ENCODE results near the gene SPAG16.

GRCh38 chr2:214410918-214411554 lies 1126.8 kb downstream of the SPAG16 start, which contains the start of gene VWC2L:
- TF ChIP-seq ZNF292 (tag by site-specific recombination; IDR thresholded peaks at IDR 0.05; ENCODE audit: borderline replicate concordance, low read depth), result no peak
- TF ChIP-seq ZFP3 (tag by site-specific recombination; IDR thresholded peaks at IDR 0.05; ENCODE audit: low read depth), result no peak
- TF ChIP-seq HOXA7 (CRISPR knock-in tag; IDR thresholded peaks at IDR 0.05; ENCODE audit: borderline replicate concordance), result no peak
- TF ChIP-seq, protein P1, sequence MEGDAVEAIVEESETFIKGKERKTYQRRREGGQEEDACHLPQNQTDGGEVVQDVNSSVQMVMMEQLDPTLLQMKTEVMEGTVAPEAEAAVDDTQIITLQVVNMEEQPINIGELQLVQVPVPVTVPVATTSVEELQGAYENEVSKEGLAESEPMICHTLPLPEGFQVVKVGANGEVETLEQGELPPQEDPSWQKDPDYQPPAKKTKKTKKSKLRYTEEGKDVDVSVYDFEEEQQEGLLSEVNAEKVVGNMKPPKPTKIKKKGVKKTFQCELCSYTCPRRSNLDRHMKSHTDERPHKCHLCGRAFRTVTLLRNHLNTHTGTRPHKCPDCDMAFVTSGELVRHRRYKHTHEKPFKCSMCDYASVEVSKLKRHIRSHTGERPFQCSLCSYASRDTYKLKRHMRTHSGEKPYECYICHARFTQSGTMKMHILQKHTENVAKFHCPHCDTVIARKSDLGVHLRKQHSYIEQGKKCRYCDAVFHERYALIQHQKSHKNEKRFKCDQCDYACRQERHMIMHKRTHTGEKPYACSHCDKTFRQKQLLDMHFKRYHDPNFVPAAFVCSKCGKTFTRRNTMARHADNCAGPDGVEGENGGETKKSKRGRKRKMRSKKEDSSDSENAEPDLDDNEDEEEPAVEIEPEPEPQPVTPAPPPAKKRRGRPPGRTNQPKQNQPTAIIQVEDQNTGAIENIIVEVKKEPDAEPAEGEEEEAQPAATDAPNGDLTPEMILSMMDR (tag by site-specific recombination; IDR thresholded peaks at IDR 0.05), result no peak
- no peak for TF ChIP-seq ZNF707 (tag by site-specific recombination; IDR thresholded peaks at IDR 0.05)
- no peak for TF ChIP-seq REPIN1 (tag by site-specific recombination; IDR thresholded peaks at IDR 0.05; ENCODE audit: low read depth)
- TF ChIP-seq TCF7L2 (IDR thresholded peaks at IDR 0.05; ENCODE audit: borderline replicate concordance, low read depth, low read length), result no peak
- TF ChIP-seq, protein P2, sequence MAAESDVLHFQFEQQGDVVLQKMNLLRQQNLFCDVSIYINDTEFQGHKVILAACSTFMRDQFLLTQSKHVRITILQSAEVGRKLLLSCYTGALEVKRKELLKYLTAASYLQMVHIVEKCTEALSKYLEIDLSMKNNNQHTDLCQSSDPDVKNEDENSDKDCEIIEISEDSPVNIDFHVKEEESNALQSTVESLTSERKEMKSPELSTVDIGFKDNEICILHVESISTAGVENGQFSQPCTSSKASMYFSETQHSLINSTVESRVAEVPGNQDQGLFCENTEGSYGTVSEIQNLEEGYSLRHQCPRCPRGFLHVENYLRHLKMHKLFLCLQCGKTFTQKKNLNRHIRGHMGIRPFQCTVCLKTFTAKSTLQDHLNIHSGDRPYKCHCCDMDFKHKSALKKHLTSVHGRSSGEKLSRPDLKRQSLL (tag by site-specific recombination; IDR thresholded peaks at IDR 0.05), result no peak
- TF ChIP-seq ZBTB8A (tag by site-specific recombination; IDR thresholded peaks at IDR 0.05), result no peak
- TF ChIP-seq, protein P3, sequence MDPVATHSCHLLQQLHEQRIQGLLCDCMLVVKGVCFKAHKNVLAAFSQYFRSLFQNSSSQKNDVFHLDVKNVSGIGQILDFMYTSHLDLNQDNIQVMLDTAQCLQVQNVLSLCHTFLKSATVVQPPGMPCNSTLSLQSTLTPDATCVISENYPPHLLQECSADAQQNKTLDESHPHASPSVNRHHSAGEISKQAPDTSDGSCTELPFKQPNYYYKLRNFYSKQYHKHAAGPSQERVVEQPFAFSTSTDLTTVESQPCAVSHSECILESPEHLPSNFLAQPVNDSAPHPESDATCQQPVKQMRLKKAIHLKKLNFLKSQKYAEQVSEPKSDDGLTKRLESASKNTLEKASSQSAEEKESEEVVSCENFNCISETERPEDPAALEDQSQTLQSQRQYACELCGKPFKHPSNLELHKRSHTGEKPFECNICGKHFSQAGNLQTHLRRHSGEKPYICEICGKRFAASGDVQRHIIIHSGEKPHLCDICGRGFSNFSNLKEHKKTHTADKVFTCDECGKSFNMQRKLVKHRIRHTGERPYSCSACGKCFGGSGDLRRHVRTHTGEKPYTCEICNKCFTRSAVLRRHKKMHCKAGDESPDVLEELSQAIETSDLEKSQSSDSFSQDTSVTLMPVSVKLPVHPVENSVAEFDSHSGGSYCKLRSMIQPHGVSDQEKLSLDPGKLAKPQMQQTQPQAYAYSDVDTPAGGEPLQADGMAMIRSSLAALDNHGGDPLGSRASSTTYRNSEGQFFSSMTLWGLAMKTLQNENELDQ (tag by site-specific recombination; IDR thresholded peaks at IDR 0.05; ENCODE audit: low read depth), result no peak
